Liver (tissue), 3 donors: ENCODE measurements around the gene ERC2.

Experiments
- ATF3 ChIP-seq: IDR thresholded peaks from 2 replicates; pipeline ENCODE4 v1.6.1; 2016; ENCODE audit warnings: antibody characterized with exemption
- CTCF ChIP-seq: fragments of 150-350 bp; IDR thresholded peaks from 2 replicates; pipeline ENCODE4 v1.5.1; 2017; ENCODE audit warnings: improper control_type of control experiment, low read depth, low read length; ENCODE audit not compliant: missing input control
- FOXA1 ChIP-seq: IDR thresholded peaks from 2 replicates; pipeline ENCODE4 v1.6.1; 2016; ENCODE audit warnings: antibody characterized with exemption
- MAX ChIP-seq: IDR thresholded peaks from 2 replicates; pipeline ENCODE4 v1.6.1; 2016; ENCODE audit warnings: antibody characterized with exemption
- RAD21 ChIP-seq, 2 donors: IDR thresholded peaks; 2 replicates each; pipeline ENCODE4 v1.6.1; 2016; ENCODE audit warnings: antibody characterized with exemption in 2 of 2, mild to moderate bottlenecking in 2 of 2
- REST ChIP-seq: IDR thresholded peaks from 2 replicates; pipeline ENCODE4 v1.6.1; 2016; ENCODE audit warnings: antibody characterized with exemption, mild to moderate bottlenecking
- TAF1 ChIP-seq: conservative IDR thresholded peaks from 2 replicates; pipeline ENCODE4 v1.6.1; 2016; ENCODE audit warnings: antibody characterized with exemption, mild to moderate bottlenecking
- YY1 ChIP-seq: IDR thresholded peaks from 2 replicates; pipeline ENCODE4 v1.6.1; 2016; ENCODE audit warnings: antibody characterized with exemption, mild to moderate bottlenecking
- donor health status: healthy.
- donor health status: healthy.

GRCh38 chr3:55565521-55565920 is 902.7 kb downstream of the ERC2 start:
- TF ChIP-seq ATF3, result no peak
- no peak for TF ChIP-seq CTCF
- TF ChIP-seq REST, result no peak
- TF ChIP-seq FOXA1, result no peak
- no peak for TF ChIP-seq RAD21 (IDR thresholded peaks at IDR 0.05)
- TF ChIP-seq YY1, result no peak
- no peak for TF ChIP-seq TAF1
- no peak for TF ChIP-seq MAX
